GM18505 (cell line): Measurements from ENCODE around the gene ABITRAM.
"Not testable (repeated sequence)": the region's sequence is repeated elsewhere in the genome, so short reads cannot be mapped to it uniquely, and the experiment has no call there.

Experiments
- ATAC-seq: cut with Tn5 transposase; IDR thresholded peaks from one replicate; pipeline ENCODE4 v1.9.1; 2021; ENCODE audit not compliant: unreplicated experiment
- POLR2A ChIP-seq: IDR thresholded peaks from 4 replicates; pipeline ENCODE4 v1.6.1; 2011; ENCODE audit warnings: borderline replicate concordance; ENCODE audit not compliant: insufficient read depth, insufficient read length; ENCODE audit errors: extremely low read depth

ABITRAM gene

DNA sequence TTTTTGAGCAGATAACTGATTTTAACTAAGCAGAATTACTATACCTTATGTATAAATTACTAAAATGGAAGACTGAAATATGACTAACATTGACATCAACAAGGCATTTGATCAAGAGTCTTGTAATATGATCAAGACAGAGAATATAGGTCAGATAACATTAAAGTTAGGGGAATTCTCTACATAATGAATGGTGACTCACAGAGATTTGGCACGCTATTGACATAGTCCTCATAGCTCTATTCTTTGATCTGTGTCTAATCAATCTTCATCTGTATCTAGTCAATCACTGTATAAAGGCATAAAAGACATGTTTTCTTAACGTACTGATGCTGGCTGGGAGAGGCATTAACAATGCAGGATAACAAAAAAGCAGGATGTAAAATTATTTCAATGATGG lies 17.4 kb downstream of the ABITRAM start:
- ATAC-seq: no peak
- no peak for TF ChIP-seq POLR2A

DNA sequence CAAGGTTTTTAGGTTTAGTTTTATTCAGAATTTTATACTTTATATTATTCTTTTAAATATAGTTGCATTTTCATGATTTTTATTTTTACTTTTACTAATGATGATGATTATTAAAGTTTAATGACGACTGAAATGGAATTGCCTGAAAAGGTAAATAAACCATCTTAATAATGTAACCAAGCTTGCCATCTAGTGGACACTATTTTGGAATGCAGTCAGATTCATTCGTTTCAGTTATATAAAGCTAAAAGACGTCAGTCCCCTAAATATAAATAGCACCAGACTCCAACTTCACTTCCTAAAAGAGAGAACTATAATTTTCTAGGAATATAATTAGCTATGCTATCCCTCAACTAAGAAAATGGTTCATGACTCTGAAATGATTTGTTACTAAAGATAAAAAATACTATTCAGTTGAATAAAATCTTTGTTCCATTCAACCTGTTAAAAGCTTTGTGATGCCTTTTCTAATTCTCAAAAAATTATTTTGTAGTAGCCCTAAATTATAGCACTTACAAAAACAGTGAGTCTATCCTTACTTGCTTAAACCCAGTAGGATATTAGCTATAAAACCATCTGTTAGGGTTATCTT lies 19.9 kb downstream of the ABITRAM start:
- no peak for TF ChIP-seq POLR2A
- no peak for ATAC-seq

DNA sequence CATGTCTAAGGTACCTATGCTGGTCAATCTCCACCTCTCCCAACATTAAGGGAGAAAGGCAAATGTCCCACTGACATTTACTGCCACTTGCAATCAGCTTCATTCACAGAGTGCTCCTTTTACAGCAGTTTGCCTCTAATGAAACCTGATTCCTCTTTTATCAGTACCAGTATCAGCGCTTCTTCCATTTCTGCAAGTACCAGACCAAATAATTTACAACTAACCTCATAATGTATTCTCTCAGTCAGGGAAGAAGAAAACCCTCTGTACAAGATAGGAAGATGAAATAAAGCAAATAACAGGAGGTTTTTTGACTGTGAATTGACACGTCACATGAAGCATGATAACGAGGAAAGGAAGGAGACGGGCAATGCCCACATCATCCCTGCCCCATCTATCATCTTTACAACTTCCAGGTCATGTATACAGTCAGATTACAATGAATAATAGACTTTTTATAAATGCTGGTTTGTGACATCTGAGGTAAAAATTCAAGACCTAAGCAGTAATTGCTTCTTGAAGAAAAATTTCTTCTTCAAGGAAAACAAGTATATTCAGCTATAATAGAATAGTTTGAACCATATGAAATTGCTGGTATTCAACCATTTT lies 21.9 kb downstream of the ABITRAM start:
- no peak for ATAC-seq
- TF ChIP-seq POLR2A: no peak

DNA sequence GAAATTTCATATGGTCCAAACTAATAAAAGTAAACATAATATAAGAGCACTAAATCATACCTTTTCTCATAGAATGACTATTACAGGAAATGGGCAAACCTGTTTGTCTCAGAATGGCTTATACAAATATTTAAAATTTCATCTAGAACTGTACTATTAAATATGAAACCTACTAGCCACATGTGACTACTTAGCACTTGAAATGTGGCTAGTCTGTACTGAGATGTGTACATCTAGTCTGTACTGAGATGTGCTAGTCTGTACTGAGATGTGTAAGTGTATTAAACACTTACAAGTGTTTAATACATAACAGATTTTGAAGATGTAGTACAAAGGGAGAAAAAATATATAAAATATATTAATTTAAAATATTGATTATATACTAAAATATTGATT lies 22.4 kb downstream of the ABITRAM start:
- no peak for TF ChIP-seq POLR2A
- ATAC-seq: no peak

DNA sequence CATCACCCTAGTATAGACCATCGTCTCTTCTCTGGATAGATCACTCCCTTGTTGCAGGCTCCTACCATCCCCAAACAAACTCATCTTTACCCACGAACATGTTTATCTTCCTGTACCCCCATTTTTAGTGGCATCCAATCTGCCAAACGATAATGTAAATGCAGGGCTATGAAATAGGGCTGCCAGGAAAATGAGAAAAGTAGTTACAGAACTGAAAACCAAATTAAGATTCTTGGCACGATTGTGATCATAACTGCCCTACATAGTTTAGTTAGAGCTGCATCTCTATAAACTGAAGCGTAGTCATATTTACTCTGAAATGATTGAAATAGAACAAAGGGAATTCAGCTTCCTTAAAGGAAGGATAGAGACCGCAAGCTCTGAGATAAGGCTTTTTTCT lies 26.1 kb downstream of the ABITRAM start:
- no peak for ATAC-seq
- TF ChIP-seq POLR2A: no peak

DNA sequence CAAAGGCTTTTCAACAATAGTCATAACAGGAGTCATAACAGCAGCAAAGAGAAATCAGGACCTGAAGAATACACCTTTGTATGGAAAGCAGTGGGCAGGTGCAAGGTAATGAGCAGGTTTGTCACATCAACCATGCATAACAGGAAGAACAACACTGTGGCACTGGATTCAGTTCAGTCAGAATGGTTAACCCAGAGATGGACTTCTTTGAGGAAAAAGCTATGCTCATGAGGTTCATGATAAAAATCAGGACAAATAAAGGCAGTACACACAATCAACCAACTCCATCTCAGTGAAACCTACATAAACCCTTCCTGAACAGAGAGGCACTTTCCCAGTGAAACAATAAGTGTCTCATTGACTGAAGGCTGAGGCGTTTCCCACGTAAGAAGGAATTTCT lies 27.0 kb downstream of the ABITRAM start:
- no peak for TF ChIP-seq POLR2A
- ATAC-seq: no peak

DNA sequence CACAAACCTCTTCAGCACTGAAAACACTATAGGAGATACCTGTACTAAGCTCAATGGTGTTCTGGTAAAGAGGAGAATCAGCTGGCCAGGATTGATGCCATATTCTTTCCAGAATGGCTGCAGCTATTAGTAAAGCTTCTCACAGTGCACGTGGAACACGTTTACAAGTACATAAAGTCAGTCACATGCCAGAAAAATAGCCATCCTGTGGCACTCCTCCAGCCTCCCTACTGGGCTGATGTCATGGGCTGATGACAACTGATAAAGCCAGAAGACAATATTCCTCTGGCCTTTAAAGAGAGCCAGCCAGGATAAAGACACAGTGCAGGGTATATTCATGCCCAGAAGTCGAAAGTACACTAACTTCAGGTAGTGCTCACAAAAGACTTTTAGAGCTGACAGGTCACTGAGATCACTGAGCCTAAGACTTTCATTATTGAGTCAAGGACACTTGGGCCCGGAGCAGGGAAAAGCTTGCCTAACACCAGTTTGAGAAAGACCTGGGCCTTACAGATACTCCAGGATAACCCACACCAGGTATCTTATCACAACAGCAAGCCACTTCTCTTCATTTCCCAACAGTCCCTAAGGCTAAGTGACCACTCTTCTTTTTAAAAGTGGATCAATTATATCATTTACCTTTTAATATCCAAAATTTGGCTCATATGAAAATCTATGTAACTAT lies 29.4 kb downstream of the ABITRAM start:
- ATAC-seq: no peak
- no peak for TF ChIP-seq POLR2A

DNA sequence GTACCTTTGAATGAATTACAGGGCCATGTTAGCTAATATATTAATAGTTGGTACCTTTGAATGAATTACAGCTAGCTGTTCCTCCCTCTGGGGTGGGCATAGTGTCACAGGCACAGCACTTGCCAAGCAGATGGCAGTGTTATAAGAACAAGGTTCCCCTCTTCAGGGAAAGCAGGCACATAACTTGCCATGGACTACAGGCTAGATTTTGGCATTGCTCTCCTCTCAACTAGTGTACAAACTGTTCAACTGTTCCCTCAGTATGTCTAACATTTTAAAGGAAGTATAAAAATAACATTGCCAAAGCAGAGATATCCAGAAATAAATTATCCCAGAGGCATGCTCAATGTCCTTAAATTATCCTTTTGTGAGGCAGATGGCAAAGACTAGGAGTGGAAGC lies 33.7 kb downstream of the ABITRAM start:
- TF ChIP-seq POLR2A: no peak
- ATAC-seq: no peak

DNA sequence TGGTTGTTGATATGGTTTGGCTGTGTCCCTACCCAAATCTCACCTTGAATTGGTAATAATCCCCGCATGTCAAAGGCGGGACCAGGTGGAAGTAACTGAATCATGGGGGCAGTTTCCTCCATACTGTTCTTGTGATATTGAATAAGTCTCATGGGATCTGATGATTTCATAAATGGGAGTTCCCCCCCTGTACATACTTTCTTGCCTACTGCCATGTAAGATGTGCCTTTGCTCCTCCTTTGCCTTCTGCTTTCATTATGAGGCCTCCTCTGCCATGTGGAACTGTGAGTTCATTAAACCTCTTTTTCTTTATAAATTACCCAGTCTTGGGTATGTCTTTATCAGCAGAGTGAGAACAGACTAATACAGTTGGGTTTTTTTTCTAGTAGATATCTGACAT lies 37.2 kb downstream of the ABITRAM start:
- ATAC-seq: not testable (repeated sequence)

DNA sequence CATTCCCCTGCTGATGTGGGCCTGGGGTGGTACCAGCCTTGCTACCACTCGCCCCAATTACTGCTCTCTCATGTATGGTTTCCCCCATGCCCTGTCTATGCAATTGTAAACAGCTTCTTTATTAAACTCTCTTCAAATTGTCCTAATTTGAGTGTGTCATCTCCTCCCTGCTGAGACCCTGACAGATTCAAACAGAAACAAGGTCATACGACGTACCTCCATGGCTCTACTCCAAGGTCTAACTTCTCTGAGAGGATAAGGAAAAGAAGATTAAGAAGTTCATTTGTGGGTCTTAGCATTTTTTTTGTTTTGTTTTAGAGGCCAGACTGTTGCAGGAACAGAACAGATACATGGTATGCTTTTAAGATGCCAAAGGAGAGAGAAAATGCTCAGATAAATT lies 38.0 kb downstream of the ABITRAM start:
- no peak for ATAC-seq
- TF ChIP-seq POLR2A: no peak

DNA sequence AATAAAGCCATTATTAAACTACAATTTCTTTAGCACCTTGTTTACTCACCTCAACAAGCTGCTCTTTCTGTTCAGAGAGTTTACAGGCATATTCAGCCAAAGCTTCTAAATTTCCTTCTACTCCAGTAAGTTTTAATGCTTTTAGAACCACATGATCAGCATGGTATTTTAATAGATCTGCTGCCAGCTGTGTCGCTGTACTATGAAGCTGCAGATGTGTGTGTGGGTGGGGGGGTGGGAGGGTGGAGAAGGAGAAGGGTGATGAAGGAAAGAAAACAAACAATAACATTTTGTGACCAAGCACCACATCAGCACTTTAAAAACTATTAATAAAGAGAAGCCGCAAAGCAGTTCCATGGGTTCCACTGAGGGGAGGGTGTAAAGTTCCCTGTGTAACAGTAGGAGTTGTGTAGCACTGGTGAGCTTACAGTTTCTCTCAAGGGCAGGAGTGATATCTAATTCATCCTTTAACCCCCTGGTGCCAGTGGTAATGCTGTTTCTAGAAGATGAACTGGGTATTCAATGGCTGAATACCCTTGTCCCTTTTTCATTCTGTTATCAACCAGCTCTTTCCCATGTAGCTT lies 38.5 kb downstream of the ABITRAM start:
- ATAC-seq: no peak
- no peak for TF ChIP-seq POLR2A

DNA sequence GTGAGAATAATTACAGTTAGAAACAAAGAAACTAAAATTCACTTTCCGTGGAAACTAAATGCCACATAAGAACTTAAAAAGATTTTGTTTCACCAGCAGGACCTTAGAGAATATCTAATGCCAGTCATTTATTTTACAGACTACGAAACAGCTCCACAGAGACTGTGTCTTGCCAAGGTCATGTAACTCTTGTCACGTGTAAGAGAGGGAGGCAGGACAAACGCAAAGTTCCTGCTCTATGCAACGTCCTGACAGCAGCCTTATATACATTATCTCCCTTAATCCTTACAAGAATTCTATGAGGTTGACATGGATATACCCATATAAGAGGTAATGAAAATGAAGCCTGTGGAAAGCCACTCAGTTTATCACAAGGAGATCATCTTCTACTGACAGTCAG lies 39.7 kb downstream of the ABITRAM start:
- no peak for TF ChIP-seq POLR2A
- no peak for ATAC-seq

DNA sequence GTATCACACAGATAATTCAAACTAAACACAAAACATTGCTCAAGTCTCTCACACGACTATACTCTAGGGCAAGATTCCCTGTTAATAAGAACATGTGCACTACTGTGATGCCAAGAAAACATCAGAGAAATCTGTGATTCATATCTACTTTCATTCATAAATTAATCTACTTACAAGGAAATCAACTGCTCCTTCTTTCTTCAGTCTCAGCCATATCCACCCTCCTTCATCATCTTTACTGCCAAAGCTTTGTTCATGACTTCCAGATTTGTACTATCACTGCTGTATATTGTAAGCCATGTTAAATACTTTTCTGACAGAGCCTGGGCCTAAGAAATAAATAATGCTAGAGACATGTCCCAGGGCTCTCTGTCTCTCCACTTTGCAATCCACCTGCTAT lies 44.0 kb downstream of the ABITRAM start:
- no peak for TF ChIP-seq POLR2A
- ATAC-seq: no peak

DNA sequence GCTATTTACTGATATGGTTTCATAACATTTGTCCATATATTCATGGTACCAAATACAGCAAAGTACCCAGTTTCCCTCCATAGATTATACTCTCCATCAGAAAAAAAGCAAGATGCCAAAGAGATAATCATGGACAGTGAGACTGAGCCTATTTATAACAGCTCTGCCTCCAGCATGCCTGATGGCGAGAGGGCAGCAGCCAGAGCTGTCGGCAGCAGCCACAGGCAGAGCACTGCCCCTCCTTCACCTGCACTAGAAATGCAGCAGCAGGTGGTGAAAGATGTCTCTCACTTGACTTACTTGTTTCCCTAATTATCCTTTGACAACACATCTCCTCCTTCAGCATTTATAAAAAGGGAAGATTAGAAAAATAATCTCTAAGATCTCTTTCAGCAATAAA lies 46.7 kb downstream of the ABITRAM start:
- no peak for ATAC-seq
- TF ChIP-seq POLR2A: no peak

DNA sequence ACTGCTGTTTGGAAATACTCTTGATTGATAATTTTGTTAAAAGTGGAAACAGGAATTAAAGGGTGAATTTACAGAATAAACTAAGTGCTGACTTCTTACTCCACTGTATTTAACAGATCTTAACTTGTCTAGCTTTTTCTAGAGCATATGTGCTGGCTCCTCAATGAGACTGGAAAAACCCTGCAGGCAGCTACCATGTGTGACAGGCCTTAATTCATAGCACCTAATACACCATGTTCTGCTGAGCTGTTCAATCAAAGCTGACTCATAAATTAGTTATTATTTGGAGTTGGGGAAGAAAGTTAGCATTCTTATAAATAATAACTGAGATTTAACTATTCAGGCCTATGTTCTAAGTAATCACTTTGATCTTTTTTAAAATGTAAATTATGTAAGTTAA lies 49.7 kb downstream of the ABITRAM start:
- no peak for TF ChIP-seq POLR2A
- ATAC-seq: no peak
